Heart left ventricle (tissue), 16 donors: Measurements from ENCODE around the gene PCNX3. TPM values are rescaled to one million over a fixed set of nuclear protein-coding genes. Genes with fewer than 3 reads are reported as not detected.

ENCODE experiments used
- ATAC-seq, 4 donors: fragments of 200-7000 bp; cut with Tn5 transposase; one replicate each; pipeline ENCODE4 v1.9.1; 2020 to 2022; ENCODE audit warnings: moderate library complexity in 4 of 4, mild to moderate bottlenecking in 3 of 4, moderate number of reproducible peaks in 1 of 4
- DNase-seq, 5 donors: peaks; one replicate each; pipeline ENCODE4 v3.0.0-alpha.2; 2020
- H3K27ac ChIP-seq, 12 donors: fragments of 200-600 bp; sonication (generic) in 4 of 12; one replicate each; pipeline versions ENCODE4 v1.5.0 to v1.8.0; 2016 to 2022; ENCODE audit warnings: mild to moderate bottlenecking in 2 of 12
- H3K27me3 ChIP-seq, 9 donors: fragments of 200-600 bp; sonication (generic) in 2 of 9; one replicate each; pipeline versions ENCODE4 v1.5.1 to v1.8.0; 2016 to 2022; ENCODE audit warnings: mild to moderate bottlenecking in 3 of 9
- H3K36me3 ChIP-seq, 9 donors: fragments of 200-600 bp; sonication (generic) in 2 of 9; one replicate each; pipeline versions ENCODE4 v1.5.0 to v1.8.0; 2018 to 2022; ENCODE audit warnings: mild to moderate bottlenecking in 2 of 9
- H3K4me1 ChIP-seq, 12 donors: fragments of 200-600 bp; sonication (generic) in 4 of 12; one replicate each; pipeline versions ENCODE4 v1.5.0 to v1.8.0; 2016 to 2022; ENCODE audit warnings: mild to moderate bottlenecking in 3 of 12
- H3K4me3 ChIP-seq, 12 donors: fragments of 200-600 bp; sonication (generic) in 4 of 12; one replicate each; pipeline versions ENCODE4 v1.5.0 to v1.8.0; 2017 to 2022; ENCODE audit warnings: mild to moderate bottlenecking in 9 of 12, moderate library complexity in 4 of 12
- H3K9me3 ChIP-seq, 12 donors: fragments of 200-600 bp; sonication (generic) in 4 of 12; one replicate each; pipeline versions ENCODE4 v1.5.0 to v1.8.0; 2016 to 2022; ENCODE audit warnings: mild to moderate bottlenecking in 1 of 12
- POLR2A ChIP-seq, 2 donors: fragments of 450-650 bp; IDR thresholded peaks; one replicate each; pipeline ENCODE4 v1.6.1; 2017; ENCODE audit warnings: antibody characterized with exemption in 2 of 2, mild to moderate bottlenecking in 2 of 2, moderate library complexity in 2 of 2
- WGBS, 4 donors: extraction: QIAGEN DNeasy Blood & Tissue Kit in 2 of 4; methylation state at CpG; one replicate each; pipeline versions ENCODE4 v1.1.5 to v1.1.7; 2013 to 2018; 5-methylcytosine and 5-hydroxymethylcytosine counted together
- intact Hi-C, 10 donors: fragments of 100-400 bp; cut with DNase I; formaldehyde crosslinking; loops; one replicate each; pipeline versions ENCODE4 v1.11.1 to v1.14.2; 2022
- polyA plus RNA-seq, 2 donors: library from polyadenylated mRNA; stranded (reverse); fragments of 200-250 nt; gene quantifications; one replicate each; pipeline ENCODE4 v1.2.3, GENCODE V29; 2013
- total RNA-seq, 9 donors: library from RNA; depleted of rRNA in 2 of 9; stranded (reverse); fragments of >200 nt in 2 of 9; fragmentation: NEBNext Ultra II Directional in 3 of 9; extraction: Animal tissue kit (Norgen Biotek cat#: 25700) in 3 of 9; gene quantifications; one replicate each; pipeline versions ENCODE4 v1.1.0 to v1.2.4, GENCODE V29; 2016 to 2023
- TF ChIP-seq, protein P1 (sequence below), 12 donors: fragments of 200-600 bp; sonication (generic) in 4 of 12; IDR thresholded peaks; one replicate each; pipeline versions ENCODE4 v1.5.0 to v1.8.0; 2018 to 2022; ENCODE audit warnings: antibody characterized with exemption in 12 of 12, mild to moderate bottlenecking in 5 of 12
- donor health status: ischemic (EF 13 %, LVEDD 7.1; RV severe dilation, severe dysfunction).
- donor health status: healthy with polysubstance abuse.
- donor health status: DM: no; HTN: yes; CAD: no.
- donor health status: DM: no; HTN: no; CAD: no.
- donor health status: ischemic (EF 25% LVEDD 6.9; RV normal size, moderate dysfunction).
- donor health status: ischemic (EF 25% LVEDD 5.7; RV mildly dilated, moderate dysfunction).
- donor health status: healthy.
- donor health status: DM: yes; HTN: yes; CAD: no.
- donor health status: ischemic (EF 35%, LVEDD 5.7; RV mildly dilated, moderate dysfunction).
- donor health status: nonischemic (EF 11% LVEDD 7.7; RV severe dilation, severe dysfunction).
- donor health status: DM: yes; HTN: yes; CAD: no.
- donor health status: PGD.
- donor health status: ischemic (EF 29% LVEDD 5.4; RV normal size, mild dysfunction).
- donor health status: nonischemic (EF 23%, LVEDD 6.1; RV moderate dilation, normal function).

Gene PCNX3
- total and polyA plus RNA-seq, 11 donors = 7.1 to 23.4 (median 14.4) TPM

DNA sequence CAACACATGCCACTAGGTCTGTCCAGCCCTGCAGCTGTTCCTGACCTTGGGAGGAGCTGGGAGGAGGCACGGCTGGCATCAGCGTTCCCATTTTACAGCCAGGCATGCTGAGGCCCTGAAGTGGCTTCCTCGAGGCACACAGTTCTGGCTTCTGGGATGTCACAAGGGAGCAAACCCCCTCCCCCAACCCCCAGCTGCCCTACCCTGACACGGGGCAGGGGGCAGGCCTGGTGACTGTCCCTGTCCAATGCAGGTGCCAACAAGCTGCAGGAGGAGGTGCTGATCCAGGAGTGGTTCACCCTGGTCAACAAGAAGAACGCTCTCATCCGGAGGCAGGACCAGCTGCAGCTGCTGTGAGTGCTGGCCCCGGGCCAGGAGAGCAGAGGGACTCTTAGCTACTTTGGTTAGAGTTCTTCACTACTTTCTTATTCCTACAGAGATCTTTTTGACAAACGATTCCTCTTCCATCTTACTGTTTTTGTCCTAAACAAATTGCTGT, 25.3 kb upstream of the PCNX3 start:
- intact Hi-C loops = loop anchor here in 4 of 10 donors (2.0 to 10.0 kb wide), 4 partner anchors 13 to 215 kb away; partner anchors contain the start of gene EHBP1L1 (in 1 of the 4)
- Histone ChIP-seq H3K36me3 (peaks cover 0 to 57% (median 39%) of the 10 kb centered on the region in 9 donors), H3K4me3 (no peak overlapping the region), H3K27me3 (no peaks in the 10 kb centered on the region), H3K27ac (peak overlapping the region in 2 of 12 donors; percentile 80 to 84), H3K9me3 (no peaks in the 10 kb centered on the region), H3K4me1 (peaks cover 6 to 80% (median 62%) of the 10 kb centered on the region in 12 donors)
- 44 to 67% (median 58%) methylated on average over 8 of the region's 8 CpGs for WGBS, 4 donors
- ATAC-seq (no peak), DNase-seq (peak in 1 of 5 donors; percentile 71)
- no peak for TF ChIP-seq POLR2A (IDR thresholded peaks at IDR 0.05)
- TF ChIP-seq, protein P1, sequence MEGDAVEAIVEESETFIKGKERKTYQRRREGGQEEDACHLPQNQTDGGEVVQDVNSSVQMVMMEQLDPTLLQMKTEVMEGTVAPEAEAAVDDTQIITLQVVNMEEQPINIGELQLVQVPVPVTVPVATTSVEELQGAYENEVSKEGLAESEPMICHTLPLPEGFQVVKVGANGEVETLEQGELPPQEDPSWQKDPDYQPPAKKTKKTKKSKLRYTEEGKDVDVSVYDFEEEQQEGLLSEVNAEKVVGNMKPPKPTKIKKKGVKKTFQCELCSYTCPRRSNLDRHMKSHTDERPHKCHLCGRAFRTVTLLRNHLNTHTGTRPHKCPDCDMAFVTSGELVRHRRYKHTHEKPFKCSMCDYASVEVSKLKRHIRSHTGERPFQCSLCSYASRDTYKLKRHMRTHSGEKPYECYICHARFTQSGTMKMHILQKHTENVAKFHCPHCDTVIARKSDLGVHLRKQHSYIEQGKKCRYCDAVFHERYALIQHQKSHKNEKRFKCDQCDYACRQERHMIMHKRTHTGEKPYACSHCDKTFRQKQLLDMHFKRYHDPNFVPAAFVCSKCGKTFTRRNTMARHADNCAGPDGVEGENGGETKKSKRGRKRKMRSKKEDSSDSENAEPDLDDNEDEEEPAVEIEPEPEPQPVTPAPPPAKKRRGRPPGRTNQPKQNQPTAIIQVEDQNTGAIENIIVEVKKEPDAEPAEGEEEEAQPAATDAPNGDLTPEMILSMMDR (IDR thresholded peaks at IDR 0.05) = no peak

DNA sequence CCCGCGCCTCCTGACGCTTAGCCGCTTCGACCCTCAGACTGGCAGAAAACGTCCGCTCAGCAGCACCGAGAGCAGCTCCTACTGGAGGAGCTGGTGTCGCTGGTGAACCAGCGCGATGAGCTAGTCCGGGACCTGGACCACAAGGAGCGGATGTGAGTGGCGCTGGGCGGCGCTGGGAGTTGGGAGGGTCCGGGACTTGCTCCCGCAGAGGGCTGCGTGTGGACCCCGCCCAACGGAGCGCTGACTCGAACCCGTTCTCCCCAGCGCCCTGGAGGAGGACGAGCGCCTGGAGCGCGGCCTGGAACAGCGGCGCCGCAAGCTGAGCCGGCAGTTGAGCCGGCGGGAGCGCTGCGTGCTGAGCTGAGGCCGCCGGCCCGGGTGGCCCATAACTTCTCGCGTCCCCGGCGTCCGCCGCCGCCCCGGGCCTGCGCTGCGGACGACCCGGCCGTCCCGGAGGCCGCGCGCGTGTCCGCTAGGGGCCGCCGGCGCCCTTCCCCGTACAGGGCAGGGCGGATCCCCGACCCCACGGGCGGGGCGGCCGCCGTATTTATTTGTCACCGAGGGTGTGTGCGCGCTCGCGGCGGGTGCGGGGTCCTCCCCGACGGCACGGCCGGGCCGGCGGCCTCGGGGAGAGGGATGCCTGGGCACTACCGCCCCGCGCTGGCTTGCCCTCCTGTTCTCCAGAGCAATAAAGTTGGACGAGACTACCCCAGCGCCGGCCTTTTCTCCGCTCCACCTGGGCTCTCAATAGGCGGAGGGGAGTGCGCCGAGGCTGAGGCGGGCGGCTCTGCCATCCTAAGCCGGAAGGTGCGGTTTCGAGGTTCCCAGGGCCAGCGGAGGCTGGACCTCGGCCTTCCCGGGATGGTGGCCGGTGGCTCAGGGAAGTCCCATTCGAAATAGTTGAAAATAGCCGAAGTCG, 23.4 kb upstream of the PCNX3 start:
- Histone ChIP-seq H3K4me1 (peaks cover 6 to 66% (median 47%) of the 10 kb centered on the region in 12 donors), H3K36me3 (peaks cover 0 to 53% (median 30%) of the 10 kb centered on the region in 9 donors), H3K4me3 (peak overlapping the region in 10 of 12 donors; percentile 14 to 47 (median 34)), H3K27me3 (no peaks in the 10 kb centered on the region), H3K9me3 (no peaks in the 10 kb centered on the region), H3K27ac (peak overlapping the region; percentile 27 to 80 (median 64))
- TF ChIP-seq POLR2A (IDR thresholded peaks at IDR 0.05) = no peak
- TF ChIP-seq, protein P1 (IDR thresholded peaks at IDR 0.05) = peak in 7 of 12 donors; percentile 21 to 39 (median 28)
- intact Hi-C loops = loop anchor here in 4 of 10 donors (2.0 to 10.0 kb wide), 5 partner anchors 15 to 217 kb away; partner anchors contain the start of gene EHBP1L1 (in 1 of the 4)
- DNase-seq = no peak
- WGBS, 4 donors = 48 to 80% (median 55%) methylated on average over 27 to 106 of the region's 106 CpGs
- peak in 3 of 4 donors; percentile 9 to 35 (median 19) for ATAC-seq

DNA sequence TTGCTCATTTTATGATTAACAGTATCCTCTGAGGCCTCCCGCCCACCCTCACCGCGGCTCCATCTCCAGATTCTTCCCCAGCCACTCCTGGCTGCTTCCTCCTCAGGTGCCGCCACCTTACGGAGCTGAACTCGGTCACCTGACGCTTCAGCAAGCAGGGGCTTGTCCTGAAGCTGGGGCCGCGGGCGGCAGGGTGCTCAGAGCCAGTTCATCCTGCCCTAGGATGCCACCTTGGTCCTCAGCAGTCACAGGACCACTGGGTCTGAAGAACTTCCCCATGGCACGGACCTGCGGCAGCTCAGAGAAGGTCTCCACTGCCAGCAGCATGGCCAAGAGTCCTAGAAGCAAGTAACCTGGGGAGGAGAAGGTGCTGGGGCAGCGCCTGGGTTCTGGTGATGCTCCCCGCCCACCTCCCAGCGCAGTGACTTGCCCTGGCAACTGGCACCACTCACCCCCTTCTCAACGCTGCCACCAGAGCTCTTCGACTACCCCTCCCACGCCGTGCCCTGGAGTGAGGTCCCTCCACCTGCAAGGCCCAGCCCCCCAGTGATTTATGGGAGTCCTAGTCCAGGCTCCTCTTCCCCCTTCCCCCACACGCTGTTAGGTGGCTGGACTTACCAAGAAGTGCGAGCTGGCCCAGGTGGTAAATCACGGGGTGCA, 22.6 kb upstream of the PCNX3 start:
- Histone ChIP-seq H3K27me3 (no peaks in the 10 kb centered on the region), H3K4me3 (peak overlapping the region in 3 of 12 donors; percentile 5 to 44 (median 38)), H3K4me1 (peaks cover 5 to 58% (median 40%) of the 10 kb centered on the region in 12 donors), H3K9me3 (no peaks in the 10 kb centered on the region), H3K36me3 (peaks cover 0 to 60% (median 37%) of the 10 kb centered on the region in 9 donors), H3K27ac (peak overlapping the region in 8 of 12 donors; percentile 27 to 80 (median 59))
- intact Hi-C loops = loop anchor here in 3 of 10 donors (2.0 to 10.0 kb wide), 4 partner anchors 48 to 218 kb away; no protein-coding TSS in a partner anchor
- WGBS, 4 donors = 82 to 88% (median 87%) methylated on average over 18 to 22 of the region's 22 CpGs
- ATAC-seq (no peak), DNase-seq (no peak)
- no peak for TF ChIP-seq POLR2A (IDR thresholded peaks at IDR 0.05)
- TF ChIP-seq, protein P1 (IDR thresholded peaks at IDR 0.05) = no peak
